Activated effector memory CD4-positive, alpha-beta T cell treated with Interleukin-2 at 50 U/mL for 16 hours (primary cell): Measurements from ENCODE around the gene PRKCE.
A peak's percentile ranks its signal among the peaks of the same experiment; 100 is the strongest.

Source experiments
- DNase-seq: peaks from one replicate; pipeline ENCODE4 v3.0.0-alpha.2; 2020

The PRKCE gene

GRCh38 chr2:45761635-45762034 is 110.2 kb downstream of the PRKCE start:
- DNase-seq: no peak

GRCh38 chr2:45763255-45763654 is 111.8 kb downstream of the PRKCE start:
- no peak for DNase-seq

- no peak for DNase-seq
Observed at GRCh38 chr2:45763797-45764196, 112.3 kb downstream of the PRKCE start.

DNA sequence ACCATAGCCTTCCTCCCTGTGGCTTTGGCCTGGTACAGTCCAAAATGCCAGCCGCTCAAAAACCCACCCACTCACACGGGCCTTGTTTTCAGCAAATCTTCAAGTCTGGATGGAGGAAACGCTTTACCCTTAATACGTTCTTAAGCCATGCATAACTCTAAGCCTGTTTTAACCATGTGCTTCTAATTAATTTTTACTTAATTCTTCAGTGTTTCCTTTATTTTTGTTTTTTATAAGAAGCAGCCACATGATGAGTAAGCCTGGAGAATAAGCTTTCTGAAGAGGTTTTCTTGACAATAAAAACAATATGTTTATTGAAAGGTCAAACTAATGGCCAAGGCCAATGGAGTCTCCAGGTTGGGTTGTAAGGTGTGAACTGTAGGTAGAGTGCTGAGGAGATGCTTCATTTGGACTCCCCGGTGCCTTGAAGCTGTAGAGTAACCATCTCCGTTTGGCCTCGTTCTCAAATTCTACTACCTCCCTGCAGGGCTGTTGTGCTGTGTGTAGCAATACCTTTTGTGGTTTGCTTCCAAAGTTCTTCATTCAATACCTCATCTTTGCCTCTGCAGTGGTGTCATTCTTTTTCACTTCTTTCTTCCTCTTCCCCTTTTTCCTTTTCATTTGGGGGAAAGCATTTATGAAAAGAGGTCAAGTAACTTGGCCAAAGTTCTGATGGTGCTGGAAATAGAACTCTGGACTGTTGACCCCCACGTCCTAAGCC is 113.7 kb downstream of the PRKCE start:
- no peak for DNase-seq

- no peak for DNase-seq
Observed at GRCh38 chr2:45765728-45766254, 114.3 kb downstream of the PRKCE start.

GRCh38 chr2:45768208-45768607 is 116.7 kb downstream of the PRKCE start:
- no peak for DNase-seq

DNA sequence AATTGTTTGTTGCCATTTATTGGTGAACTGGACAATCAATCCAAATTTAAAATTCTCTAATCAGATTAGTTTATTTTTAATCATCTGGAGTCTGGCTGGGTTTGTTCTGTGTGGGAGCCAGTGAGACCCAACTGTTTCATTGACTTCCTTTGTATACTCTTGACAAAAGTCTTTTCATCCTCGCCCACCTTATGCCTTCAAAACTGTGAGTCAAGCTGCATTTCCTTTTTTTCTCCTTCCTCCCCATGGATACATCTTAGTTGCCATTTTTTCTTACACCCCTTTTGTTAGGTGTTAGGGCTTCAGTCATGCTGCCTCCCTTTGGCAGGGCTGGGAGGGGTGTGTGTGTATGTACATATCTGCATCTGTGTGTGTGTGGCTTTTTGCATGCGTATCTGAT is 117.6 kb downstream of the PRKCE start:
- no peak for DNase-seq

- no peak for DNase-seq
Observed at GRCh38 chr2:45769854-45770576, 118.5 kb downstream of the PRKCE start.

DNA sequence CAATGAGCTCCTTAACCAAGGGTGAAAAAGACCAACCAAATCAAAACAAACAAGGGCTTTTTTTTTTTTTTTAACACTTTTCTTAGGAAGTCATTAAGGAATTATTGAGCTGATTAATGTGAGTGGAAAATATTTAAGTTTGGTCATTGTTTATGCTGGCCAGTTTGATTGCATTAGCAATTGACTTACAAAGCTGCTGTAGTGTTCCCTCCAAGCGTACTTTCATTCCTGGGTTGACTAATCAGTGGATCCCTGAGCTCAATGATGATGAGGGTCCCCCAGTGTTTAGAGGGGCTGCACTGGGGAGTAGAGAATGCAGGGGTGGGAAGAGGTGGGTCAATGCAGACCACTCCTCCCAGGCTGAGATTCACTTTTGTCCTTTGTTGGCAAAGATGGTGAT is 119.3 kb downstream of the PRKCE start:
- DNase-seq: no peak

DNA sequence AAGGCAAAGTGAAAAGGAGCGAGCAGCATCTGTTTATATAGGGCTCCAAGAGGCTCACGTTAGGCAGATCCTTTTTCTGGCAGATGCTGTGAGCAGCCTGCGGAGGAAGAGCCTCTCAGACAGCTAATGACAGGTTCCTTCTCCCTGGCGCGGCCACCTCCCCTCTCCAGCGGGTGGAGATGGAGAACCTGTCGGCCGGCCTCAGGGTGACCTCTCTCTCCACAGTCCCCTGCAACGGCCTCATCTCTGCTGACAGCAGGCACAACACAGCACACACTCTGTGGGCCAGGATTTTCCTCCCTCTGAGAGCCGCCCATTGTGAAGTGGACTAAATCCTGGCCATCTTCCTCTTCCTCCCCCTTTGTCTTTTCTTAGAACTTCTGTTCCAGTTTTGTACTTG is 119.8 kb downstream of the PRKCE start:
- DNase-seq: no peak

GRCh38 chr2:45772038-45772437 is 120.6 kb downstream of the PRKCE start:
- DNase-seq: no peak

DNA sequence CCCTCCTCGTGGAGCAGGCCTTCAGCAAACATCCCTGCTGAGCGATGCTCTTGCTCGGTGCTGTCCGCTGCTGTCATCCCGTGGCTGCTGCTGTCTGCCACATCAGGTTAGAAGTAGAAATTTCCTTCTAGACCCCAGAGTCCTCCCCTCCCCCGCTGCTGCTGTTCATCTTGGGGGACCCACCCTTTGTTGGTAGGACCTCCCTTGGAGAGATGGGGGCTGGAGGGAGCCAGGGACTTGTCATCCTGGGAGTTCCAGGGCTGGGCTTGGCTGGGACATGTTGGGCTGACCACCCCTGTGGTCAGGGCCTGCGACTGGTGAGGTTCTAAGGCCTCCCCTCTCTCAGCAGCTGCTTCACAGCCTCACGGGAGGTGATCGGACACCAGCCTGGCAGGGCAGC is 122.4 kb downstream of the PRKCE start:
- no peak for DNase-seq

DNA sequence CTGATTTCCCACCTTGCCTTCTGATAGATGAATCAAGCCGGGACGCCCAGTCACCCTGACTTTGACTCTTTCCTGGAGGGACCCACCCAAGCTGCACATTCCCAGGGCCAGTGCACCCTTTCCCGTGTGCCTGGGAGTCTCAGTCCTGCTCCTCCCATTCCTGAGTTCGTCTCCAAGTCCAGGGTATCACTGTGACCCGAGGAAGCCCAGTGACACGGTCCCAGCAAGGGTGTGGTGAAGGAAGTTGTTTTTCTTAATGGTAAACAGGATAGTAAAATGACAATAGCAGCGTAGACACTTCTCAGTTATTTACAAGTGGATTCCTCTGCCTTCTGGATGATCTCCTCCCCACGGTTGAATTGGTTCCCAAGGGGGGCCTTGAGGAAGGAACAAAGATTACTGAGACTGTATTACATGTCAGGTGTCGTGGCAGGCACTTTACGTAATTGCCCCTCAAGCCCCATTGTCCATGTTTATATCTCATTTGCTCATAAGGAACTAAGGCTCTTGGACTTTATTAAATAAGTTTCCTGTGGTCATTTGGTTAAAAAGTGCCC is 123.3 kb downstream of the PRKCE start:
- no peak for DNase-seq

DNA sequence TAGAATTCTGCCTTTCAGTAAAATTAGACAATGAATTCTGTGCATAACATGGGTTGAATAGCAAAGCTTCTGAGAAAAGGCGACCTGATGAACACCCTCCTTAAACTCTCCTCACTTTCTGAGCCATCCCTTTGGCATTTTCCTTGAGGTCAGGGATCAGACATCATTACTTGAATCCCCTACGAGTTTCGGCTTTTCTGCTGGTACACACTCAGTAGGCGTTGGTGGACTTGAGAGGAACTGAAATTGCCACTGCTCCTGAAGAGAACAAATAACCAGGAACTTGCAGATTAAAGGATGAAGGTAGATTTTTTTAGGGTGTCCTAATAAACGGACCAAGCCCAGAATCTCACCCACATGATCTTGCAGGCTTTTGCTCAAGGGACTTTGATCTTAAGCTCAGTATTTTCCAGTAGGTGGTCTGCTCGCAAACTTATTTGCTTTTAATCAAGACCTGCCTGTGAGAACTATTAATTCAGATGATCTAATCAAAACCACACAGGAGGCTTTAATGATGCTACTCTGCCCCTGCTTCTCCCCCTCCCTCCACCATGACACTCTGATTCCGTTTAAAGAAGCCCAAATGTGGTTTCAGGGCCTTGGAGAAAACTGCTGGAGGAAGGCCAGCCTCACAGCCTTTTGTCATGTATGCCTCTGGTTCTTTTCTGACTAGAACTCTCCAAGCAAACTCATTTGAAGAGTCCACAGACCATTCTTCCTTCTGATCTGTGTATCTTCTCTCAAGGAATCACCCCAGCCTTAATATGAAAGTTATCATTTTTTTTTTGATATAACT is 124.9 kb downstream of the PRKCE start:
- DNase-seq: no peak

- no peak for DNase-seq
Observed at GRCh38 chr2:45777996-45778719, 126.7 kb downstream of the PRKCE start.

GRCh38 chr2:45778720-45779171 is 127.3 kb downstream of the PRKCE start:
- DNase-seq: peak; percentile 28

GRCh38 chr2:45780541-45781463 is 129.3 kb downstream of the PRKCE start:
- DNase-seq: no peak

DNA sequence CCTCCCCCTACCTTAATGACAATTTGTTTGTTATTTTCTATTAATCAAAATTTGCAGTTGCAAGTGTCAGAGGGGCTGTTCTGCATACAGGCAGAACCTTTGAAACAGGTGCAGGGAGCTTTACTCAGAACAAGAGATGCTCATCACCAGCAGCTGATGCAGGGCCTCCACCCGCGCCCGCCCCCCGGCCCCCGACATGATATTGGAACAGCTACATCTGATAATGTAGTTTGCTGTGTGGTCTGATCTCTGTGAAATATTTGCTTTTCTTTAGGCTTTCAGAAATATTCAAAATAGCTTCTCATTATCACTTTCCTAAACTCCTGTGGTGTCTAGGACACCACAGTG is 130.0 kb downstream of the PRKCE start:
- DNase-seq: no peak

DNA sequence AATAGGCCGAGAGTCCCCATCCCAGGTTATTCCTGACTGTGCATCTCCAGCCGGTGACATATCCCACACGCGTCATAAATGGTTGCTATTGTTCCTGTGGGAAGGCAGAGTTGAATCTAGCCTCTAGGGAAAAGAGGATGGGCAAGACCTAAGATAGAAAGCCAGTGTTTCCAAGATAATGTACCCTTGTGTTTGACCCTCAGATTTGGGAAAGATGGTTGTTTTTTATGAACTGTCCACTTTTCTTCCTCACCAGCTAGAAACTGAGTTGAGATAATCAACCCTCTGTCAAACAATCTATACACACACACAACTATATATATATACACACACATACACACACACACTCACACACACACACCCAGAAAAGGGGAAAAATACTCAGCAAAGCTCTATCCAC is 131.0 kb downstream of the PRKCE start:
- DNase-seq: no peak

GRCh38 chr2:45782986-45783385 is 131.5 kb downstream of the PRKCE start:
- DNase-seq: no peak
